BLaER1 treated with 17β-estradiol and CSF1 and Interleukin-3, amounts not matched to agents 10 nM and 100 nM (cell line): ENCODE measurements around the gene C10orf62.
A peak's percentile ranks its signal among the peaks of the same experiment; 100 is the strongest.

Experiments used
- H3K27ac ChIP-seq, 11 experiments: shearing (Covaris generic); formaldehyde crosslinking; 2 replicates each; pipeline ENCODE4 v1.8.1; 2022
- H3K27me3 ChIP-seq, 11 experiments: shearing (Covaris generic); formaldehyde crosslinking; 2 replicates each; pipeline ENCODE4 v1.8.1; 2022
- H3K36me3 ChIP-seq, 11 experiments: shearing (Covaris generic); formaldehyde crosslinking; 2 replicates each; pipeline ENCODE4 v1.8.1; 2022
- H3K4me1 ChIP-seq, 10 experiments: shearing (Covaris generic); formaldehyde crosslinking; 2 replicates each; pipeline ENCODE4 v1.8.1; 2022
- H3K4me2 ChIP-seq, 11 experiments: shearing (Covaris generic); formaldehyde crosslinking; 2 replicates each; pipeline ENCODE4 v1.8.1; 2022
- H3K4me3 ChIP-seq, 10 experiments: shearing (Covaris generic); formaldehyde crosslinking; 2 replicates each; pipeline ENCODE4 v1.8.1; 2022
- H3K9ac ChIP-seq, 11 experiments: shearing (Covaris generic); formaldehyde crosslinking; 2 replicates each; pipeline ENCODE4 v1.8.1; 2022
- H3K9me3 ChIP-seq, 11 experiments: shearing (Covaris generic); formaldehyde crosslinking; replicated peaks in 1 of 11; 2 replicates each; pipeline ENCODE4 v1.8.1; 2022
- H4K20me1 ChIP-seq, 11 experiments: shearing (Covaris generic); formaldehyde crosslinking; 2 replicates each; pipeline ENCODE4 v1.8.1; 2022
- Cebpa-rat ChIP-seq, 11 experiments: shearing (Covaris generic); IDR thresholded peaks; 2 replicates each; pipeline ENCODE4 v1.8.1; 2022

The C10orf62 gene

DNA sequence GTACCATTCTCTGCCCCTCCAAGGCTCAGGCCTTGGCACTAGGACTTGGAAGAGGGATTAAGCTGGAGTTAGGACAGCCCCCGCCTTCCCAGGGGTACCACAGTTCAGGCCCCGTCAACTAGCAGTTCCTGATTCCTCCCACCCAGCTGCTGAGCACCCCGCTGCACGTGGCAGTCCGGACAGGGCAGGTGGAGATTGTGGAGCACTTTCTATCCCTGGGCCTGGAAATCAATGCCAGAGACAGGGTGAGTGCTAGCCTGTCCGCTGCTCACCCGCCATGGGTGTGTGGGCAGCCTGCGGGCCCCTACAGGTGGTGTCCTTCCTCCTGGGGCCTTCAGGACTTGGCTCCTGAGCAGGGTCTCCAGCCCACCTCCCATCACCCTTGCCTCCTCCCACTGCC is 7.4 kb upstream of the C10orf62 start:
- Histone ChIP-seq H3K9ac (no peak overlapping the region), H4K20me1 (no peaks in the 10 kb centered on the region; a peak in 1 of 22 replicates), H3K36me3 (no peaks in the 10 kb centered on the region), H3K4me3 (no peak overlapping the region), H3K4me1 (no peaks in the 10 kb centered on the region), H3K9me3 (no peaks in the 10 kb centered on the region), H3K4me2 (no peak overlapping the region), H3K27ac (no peak overlapping the region), H3K27me3 (no peaks in the 10 kb centered on the region)
- TF ChIP-seq Cebpa-rat (IDR thresholded peaks at IDR 0.05), result no peak

DNA sequence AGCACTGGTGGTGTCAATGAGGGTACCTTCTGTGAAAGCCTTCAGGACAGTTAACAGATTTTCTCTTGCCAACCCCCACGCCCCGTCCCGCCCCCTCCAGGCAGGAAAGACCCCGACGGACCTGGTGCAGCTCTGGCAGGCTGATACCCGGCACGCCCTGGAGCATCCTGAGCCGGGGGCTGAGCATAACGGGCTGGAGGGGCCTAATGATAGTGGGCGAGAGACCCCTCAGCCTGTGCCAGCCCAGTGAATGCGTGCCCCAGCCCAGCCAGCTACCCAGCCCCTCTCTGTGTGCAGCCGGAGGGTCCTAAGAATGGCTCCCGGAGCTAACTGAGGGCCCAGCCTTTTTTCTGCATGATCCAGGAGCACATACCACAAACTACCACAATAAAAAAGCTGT is 6.0 kb upstream of the C10orf62 start:
- no peak for TF ChIP-seq Cebpa-rat (IDR thresholded peaks at IDR 0.05)
- Histone ChIP-seq H3K9me3 (no peaks in the 10 kb centered on the region), H3K27me3 (no peaks in the 10 kb centered on the region), H3K4me2 (no peak overlapping the region), H3K27ac (no peak overlapping the region), H3K4me1 (no peaks in the 10 kb centered on the region), H3K36me3 (no peaks in the 10 kb centered on the region), H3K4me3 (no peak overlapping the region), H3K9ac (no peak overlapping the region), H4K20me1 (no peaks in the 10 kb centered on the region; a peak in 1 of 22 replicates)

DNA sequence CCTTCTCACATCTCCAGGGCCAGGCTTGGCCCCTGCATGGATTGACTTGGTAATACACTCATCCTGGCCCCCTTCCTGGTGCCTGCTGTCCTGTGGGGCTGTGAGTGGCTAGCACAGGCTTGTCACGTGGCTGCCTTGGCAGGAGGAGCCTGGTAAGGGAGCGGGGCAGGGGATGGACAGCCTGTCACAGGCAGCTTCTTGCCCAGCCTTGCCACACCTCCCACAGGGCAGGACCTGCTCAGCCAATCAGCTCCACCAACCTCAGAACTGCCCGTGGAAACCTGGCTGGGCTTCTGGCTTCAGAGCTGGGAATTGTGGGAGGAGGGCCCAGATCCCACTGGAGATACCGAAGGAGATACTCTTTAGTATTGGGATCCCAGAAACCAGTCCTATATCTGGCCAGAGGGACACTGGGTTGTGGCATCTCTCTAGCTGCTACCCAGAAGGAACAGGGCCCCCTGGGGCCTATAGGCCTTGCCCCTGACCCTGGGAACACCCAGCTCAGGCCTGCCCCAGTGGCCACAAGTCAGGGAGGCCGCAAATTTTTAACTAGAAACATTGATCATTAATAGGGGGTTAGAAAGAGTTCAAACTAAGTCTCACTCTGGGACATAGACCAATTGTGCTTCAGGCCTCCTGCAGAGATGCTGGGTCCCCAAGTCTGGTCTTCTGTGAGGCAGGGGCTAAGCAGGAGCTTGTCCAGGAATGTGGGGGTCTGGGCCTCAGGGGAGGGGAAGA is 5.3 kb upstream of the C10orf62 start, which contains the start of gene HOGA1:
HOGA1 (plus strand) TSS at position 330 of the 738 bp plus-strand sequence; CDS start at position 645, 315 bp downstream.
- Histone ChIP-seq H3K9ac (no peak within 1 kb of the TSS), H4K20me1 (no peaks in the 10 kb centered on the region; a peak in 1 of 22 replicates), H3K36me3 (no peaks in the 10 kb centered on the region), H3K4me2 (0 out of 22 replicates have a peak within 1 kb of the TSS, but pooled peaks of 1 of the 11 experiments have one; percentile 19), H3K4me1 (no peaks in the 10 kb centered on the region), H3K4me3 (no peak within 1 kb of the TSS), H3K27ac (no peak within 1 kb of the TSS), H3K27me3 (no peaks in the 10 kb centered on the region), H3K9me3 (no peaks in the 10 kb centered on the region)
- no peak for TF ChIP-seq Cebpa-rat (IDR thresholded peaks at IDR 0.05)

DNA sequence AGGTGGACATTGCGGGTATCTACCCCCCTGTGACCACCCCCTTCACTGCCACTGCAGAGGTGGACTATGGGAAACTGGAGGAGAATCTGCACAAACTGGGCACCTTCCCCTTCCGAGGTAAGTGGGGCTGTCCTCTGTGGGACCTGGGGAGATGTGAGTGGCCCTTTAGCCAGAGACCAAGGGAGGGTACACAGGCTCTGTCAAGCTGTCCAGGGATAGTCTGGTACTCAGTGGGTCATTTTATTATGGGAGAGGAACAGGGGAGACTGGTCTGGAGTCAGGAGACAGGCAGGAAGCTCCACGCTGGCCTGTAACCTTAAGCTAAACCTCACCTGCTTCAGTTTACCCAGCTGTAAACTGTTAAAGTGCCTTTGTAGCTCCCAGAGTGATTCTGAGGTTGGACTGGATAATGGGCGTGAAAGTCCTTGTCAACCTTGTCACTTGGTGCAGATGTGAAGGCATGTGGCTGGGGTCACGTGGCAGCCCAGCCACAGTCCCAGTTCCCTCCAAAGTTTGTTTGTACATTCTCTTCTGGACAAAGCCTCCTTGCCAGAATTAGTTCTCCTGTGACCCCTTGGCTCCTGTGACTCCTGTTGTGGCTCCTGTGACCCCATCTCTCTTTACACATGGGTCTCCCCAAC is 4.6 kb upstream of the C10orf62 start:
- H3K4me2 ChIP-seq, result 0 out of 22 replicates have a peak overlapping the region, but pooled peaks of 1 of the 11 experiments have one; percentile 19
- no peak overlapping the region for H3K27ac ChIP-seq
- H4K20me1 ChIP-seq, result no peaks in the 10 kb centered on the region; a peak in 1 of 22 replicates
- H3K36me3 ChIP-seq, result no peaks in the 10 kb centered on the region
- no peak overlapping the region for H3K4me3 ChIP-seq
- no peaks in the 10 kb centered on the region for H3K4me1 ChIP-seq
- no peak for TF ChIP-seq Cebpa-rat (IDR thresholded peaks at IDR 0.05)
- H3K9me3 ChIP-seq, result no peaks in the 10 kb centered on the region
- no peaks in the 10 kb centered on the region for H3K27me3 ChIP-seq
- no peak overlapping the region for H3K9ac ChIP-seq

DNA sequence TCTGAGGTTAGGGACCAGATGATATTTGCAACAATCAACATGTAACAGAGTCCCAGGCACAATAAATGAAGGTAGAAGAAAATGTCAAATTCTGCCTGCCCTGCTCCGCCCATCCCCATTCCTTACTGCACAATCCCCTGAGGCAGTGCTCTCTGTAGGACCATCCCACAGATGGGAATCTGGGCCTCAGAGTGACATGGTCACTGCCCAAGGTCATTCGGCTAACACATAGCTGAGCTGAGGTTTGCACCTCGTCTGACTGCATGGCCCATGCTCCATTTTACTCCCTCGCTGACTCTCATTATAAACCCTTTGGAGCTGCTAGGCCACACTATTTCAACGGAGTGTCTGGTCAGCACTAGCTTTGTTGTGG is 4.1 kb upstream of the C10orf62 start:
- TF ChIP-seq Cebpa-rat (IDR thresholded peaks at IDR 0.05), result no peak
- no peaks in the 10 kb centered on the region for H3K4me1 ChIP-seq
- H3K36me3 ChIP-seq, result no peaks in the 10 kb centered on the region
- H3K4me2 ChIP-seq, result 0 out of 22 replicates have a peak overlapping the region, but pooled peaks of 1 of the 11 experiments have one; percentile 19
- H3K9ac ChIP-seq, result no peak overlapping the region
- no peak overlapping the region for H3K27ac ChIP-seq
- no peaks in the 10 kb centered on the region for H3K27me3 ChIP-seq
- no peak overlapping the region for H3K4me3 ChIP-seq
- no peaks in the 10 kb centered on the region; a peak in 1 of 22 replicates for H4K20me1 ChIP-seq
- H3K9me3 ChIP-seq, result no peaks in the 10 kb centered on the region

DNA sequence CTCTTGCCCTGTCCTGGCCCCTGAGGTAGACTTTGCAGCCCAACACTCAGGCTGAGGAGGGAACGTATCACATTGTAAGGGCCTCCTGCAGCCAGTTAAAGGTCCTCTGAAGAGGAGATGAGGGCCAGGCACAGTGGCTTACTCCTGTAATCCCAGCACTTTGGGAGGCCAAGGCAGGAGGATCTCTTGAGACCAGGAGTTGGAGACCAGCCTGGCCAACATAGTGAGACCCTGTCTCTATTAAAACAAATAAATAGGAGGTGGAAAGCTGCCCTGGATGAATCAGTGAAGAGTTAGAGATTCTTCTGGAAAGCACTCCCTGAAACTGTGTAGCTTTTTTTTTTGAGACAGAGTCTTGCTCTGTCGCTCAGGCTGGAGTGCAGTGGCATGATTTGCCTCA is 2.3 kb upstream of the C10orf62 start:
- no peaks in the 10 kb centered on the region for H3K9me3 ChIP-seq
- H4K20me1 ChIP-seq, result no peaks in the 10 kb centered on the region
- TF ChIP-seq Cebpa-rat (IDR thresholded peaks at IDR 0.05), result no peak
- no peaks in the 10 kb centered on the region for H3K36me3 ChIP-seq
- H3K9ac ChIP-seq, result no peak overlapping the region
- H3K4me3 ChIP-seq, result no peak overlapping the region
- H3K27me3 ChIP-seq, result no peaks in the 10 kb centered on the region
- H3K27ac ChIP-seq, result no peak overlapping the region
- H3K4me2 ChIP-seq, result no peak overlapping the region
- peaks cover 0 to 12% (median 0%) of the 10 kb centered on the region in 10 experiments; a peak in 3 of 20 replicates for H3K4me1 ChIP-seq

DNA sequence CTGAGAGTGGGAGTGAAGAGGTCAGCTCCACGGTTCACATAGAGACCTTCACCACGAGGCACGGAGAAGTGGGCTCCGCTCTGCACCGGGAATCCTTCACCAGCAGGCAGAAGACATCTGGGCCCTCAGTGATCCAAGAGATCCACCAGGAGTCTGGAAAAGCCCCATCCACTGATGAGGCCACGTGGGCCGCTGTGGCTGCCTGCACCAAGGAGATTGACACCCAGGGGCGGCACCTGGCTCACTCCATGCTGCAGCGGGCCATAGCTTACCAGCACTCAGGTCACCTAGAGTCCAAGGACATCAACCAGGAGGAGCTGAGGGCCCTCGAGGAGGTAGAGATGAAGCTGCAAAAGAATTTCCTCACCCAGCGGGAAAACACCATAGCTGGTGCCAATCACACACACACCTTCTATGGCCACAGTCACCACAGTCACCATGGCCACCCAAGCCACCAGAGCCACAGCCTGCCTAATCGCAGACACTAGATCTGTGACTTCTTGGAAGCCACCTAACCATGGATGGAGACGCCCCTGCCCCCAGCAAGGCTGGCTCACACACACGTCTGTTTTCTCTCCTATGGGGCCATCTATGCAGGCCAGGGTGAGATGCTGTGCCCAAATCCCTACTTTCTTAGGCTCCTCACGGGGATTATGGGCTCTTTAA is 694 bp downstream of the C10orf62 start:
- H3K9me3 ChIP-seq, result no peaks in the 10 kb centered on the region
- no peaks in the 10 kb centered on the region for H4K20me1 ChIP-seq
- H3K4me2 ChIP-seq, result 0 out of 22 replicates have a peak overlapping the region, but pooled peaks of 1 of the 11 experiments have one; percentile 1
- no peaks in the 10 kb centered on the region for H3K36me3 ChIP-seq
- no peaks in the 10 kb centered on the region for H3K27me3 ChIP-seq
- H3K4me1 ChIP-seq, result peaks cover 0 to 12% (median 0%) of the 10 kb centered on the region in 10 experiments; a peak in 3 of 20 replicates
- no peak overlapping the region for H3K4me3 ChIP-seq
- H3K9ac ChIP-seq, result no peak overlapping the region
- no peak overlapping the region for H3K27ac ChIP-seq
- no peak for TF ChIP-seq Cebpa-rat (IDR thresholded peaks at IDR 0.05)

DNA sequence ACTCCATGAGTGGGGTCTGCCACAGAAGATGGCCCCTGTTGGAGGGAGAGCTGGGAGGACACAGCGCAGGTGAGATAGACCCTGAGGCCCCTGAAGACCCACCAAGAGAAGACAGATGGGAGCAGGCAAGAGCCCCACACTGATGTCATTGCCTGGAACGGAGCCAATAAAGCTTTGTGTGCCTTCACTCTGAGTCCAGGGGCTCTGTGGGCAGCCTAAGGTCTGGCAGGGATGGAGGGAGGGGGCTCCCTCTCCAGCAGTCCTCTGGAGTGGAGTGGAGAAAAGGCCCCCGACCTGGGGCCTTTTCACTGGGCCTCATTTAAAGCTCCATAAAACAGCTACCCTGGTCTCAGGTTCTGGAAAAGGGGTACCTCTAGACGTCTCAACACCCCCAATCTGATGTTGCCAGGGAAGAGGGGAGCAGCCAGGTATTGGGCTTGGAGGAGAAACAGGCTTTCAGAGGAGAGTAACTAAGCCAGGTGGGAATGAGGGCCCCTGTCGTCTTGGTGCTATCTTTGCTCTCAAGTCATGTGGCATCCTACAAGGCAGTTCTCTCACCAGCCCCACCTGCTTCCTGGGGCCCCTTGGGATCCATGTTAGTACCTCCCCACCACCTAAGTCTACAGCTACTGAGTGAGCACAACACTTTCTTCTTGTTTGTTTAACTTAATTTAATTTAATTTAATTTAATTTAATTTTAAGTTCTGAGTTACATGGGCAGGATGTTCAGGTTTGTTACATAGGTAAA is 1.4 kb downstream of the C10orf62 start:
- H3K4me1 ChIP-seq, result peaks cover 0 to 12% (median 0%) of the 10 kb centered on the region in 10 experiments; a peak in 3 of 20 replicates
- no peak overlapping the region for H3K4me3 ChIP-seq
- no peaks in the 10 kb centered on the region for H4K20me1 ChIP-seq
- H3K36me3 ChIP-seq, result no peaks in the 10 kb centered on the region
- 0 out of 22 replicates have a peak overlapping the region, but pooled peaks of 1 of the 11 experiments have one; percentile 1 for H3K4me2 ChIP-seq
- no peaks in the 10 kb centered on the region for H3K27me3 ChIP-seq
- H3K9ac ChIP-seq, result no peak overlapping the region
- H3K9me3 ChIP-seq, result no peaks in the 10 kb centered on the region
- no peak overlapping the region for H3K27ac ChIP-seq
- no peak for TF ChIP-seq Cebpa-rat (IDR thresholded peaks at IDR 0.05)
